HEK293T (cell line): Measurements from ENCODE around the gene BRI3BP.

Experiments used
- BHLHE40 ChIP-seq: fragments of 450-650 bp; IDR thresholded peaks from 2 replicates; pipeline ENCODE4 v1.6.1; 2016; ENCODE audit warnings: mild to moderate bottlenecking, moderate library complexity, borderline replicate concordance
- CTBP1 ChIP-seq: fragments of 450-650 bp; IDR thresholded peaks from 2 replicates; pipeline ENCODE4 v1.6.1; 2016; ENCODE audit warnings: borderline replicate concordance
- FOXA1 ChIP-seq: fragments of 450-650 bp; IDR thresholded peaks from 2 replicates; pipeline ENCODE4 v1.6.1; 2016; ENCODE audit warnings: mild to moderate bottlenecking
- FOXK2 ChIP-seq: fragments of 450-650 bp; IDR thresholded peaks from 2 replicates; pipeline ENCODE4 v1.6.1; 2016; ENCODE audit warnings: mild to moderate bottlenecking
- L3MBTL2 ChIP-seq: fragments of 450-650 bp; conservative IDR thresholded peaks from 2 replicates; pipeline ENCODE4 v1.6.1; 2016; ENCODE audit warnings: mild to moderate bottlenecking
- TARDBP ChIP-seq: fragments of 450-650 bp; IDR thresholded peaks from 2 replicates; pipeline ENCODE4 v1.6.1; 2016

DNA sequence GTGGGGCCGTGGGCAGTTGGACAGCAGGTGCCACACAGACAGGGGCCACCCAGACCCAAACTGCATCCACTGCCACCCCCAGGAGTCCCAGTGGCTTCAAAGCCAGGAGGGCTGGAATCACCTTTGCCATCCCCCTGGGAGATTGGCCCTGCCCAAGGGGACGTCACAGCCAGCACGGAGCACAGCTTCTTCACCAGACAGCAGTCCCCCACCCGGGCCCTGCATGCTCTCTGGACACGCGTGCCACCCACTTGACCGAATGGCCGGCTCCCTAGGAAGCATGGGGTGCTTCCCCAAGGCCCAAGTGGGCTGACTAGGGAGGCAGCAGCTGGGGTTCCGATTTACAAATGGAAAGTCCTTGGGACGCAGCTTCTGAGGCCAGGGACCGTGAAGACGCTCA lies 21.8 kb upstream of the BRI3BP start:
- TF ChIP-seq FOXK2 (no peak), TARDBP (no peak), L3MBTL2 (no peak), BHLHE40 (no peak), FOXA1 (no peak), CTBP1 (no peak)
